HG03060 (cell line): ENCODE data around the gene ITGB1BP2.
"Not testable (repeated sequence)": the region's sequence is repeated elsewhere in the genome, so short reads cannot be mapped to it uniquely, and the experiment has no call there.

Experiments used
- ATAC-seq: cut with Tn5 transposase; IDR thresholded peaks from one replicate; pipeline ENCODE4 v1.9.1; 2021; ENCODE audit warnings: low read depth, moderate number of reproducible peaks; ENCODE audit not compliant: unreplicated experiment

Gene ITGB1BP2

GRCh38 chrX:71300495-71300894, 1.1 kb upstream of the ITGB1BP2 start:
- ATAC-seq, result not testable (repeated sequence)

- no peak for ATAC-seq
Measured at GRCh38 chrX:71302461-71303213, 1.1 kb downstream of the ITGB1BP2 start.

- ATAC-seq, result no peak
Measured at GRCh38 chrX:71304561-71304960, 3.0 kb downstream of the ITGB1BP2 start.

- ATAC-seq, result no peak
Measured at GRCh38 chrX:71315917-71316316, 14.4 kb downstream of the ITGB1BP2 start.

GRCh38 chrX:71316959-71317358, 15.4 kb downstream of the ITGB1BP2 start:
- not testable (repeated sequence) for ATAC-seq

- ATAC-seq, result no peak
Measured at GRCh38 chrX:71320126-71320525, 18.6 kb downstream of the ITGB1BP2 start.

GRCh38 chrX:71321731-71322130, 20.2 kb downstream of the ITGB1BP2 start:
- ATAC-seq, result no peak

- ATAC-seq, result not testable (repeated sequence)
Measured at GRCh38 chrX:71324452-71324851, 22.9 kb downstream of the ITGB1BP2 start.

- ATAC-seq, result no peak
Measured at GRCh38 chrX:71326394-71326793, 24.8 kb downstream of the ITGB1BP2 start.

- not testable (repeated sequence) for ATAC-seq
Measured at GRCh38 chrX:71349151-71349665, 47.7 kb downstream of the ITGB1BP2 start.

- not testable (repeated sequence) for ATAC-seq
Measured at GRCh38 chrX:71349867-71350266, 48.3 kb downstream of the ITGB1BP2 start.

- not testable (repeated sequence) for ATAC-seq
Measured at GRCh38 chrX:71352439-71352838, 50.9 kb downstream of the ITGB1BP2 start.
